PC-3 (cell line): ENCODE data around the gene MLYCD. TPM values are rescaled to one million over a fixed set of nuclear protein-coding genes. Genes with fewer than 3 reads are reported as not detected.

Experiments used
- ATAC-seq: fragments of 200-7000 bp; cut with Tn5 transposase; 2 replicates; pipeline ENCODE4 v1.9.1; 2020; ENCODE audit warnings: mild to moderate bottlenecking, moderate library complexity
- BruUV-seq: library from RNA; stranded (reverse); fragments of 400-500 nt; replicated peaks from 2 replicates; lab custom pipeline; 2021; lab: Mats Ljungman, UMichigan
- CTCF ChIA-PET: fragments of 300-600 bp; sonication (Branson Sonifier 250); formaldehyde crosslinking; loops from one replicate; lab custom pipeline; 2022; ENCODE audit warnings: antibody characterized with exemption; lab: Charles Lee
- POLR2A ChIA-PET: fragments of 300-600 bp; sonication (Branson Sonifier 250); formaldehyde crosslinking; loops from one replicate; lab custom pipeline; 2022; ENCODE audit warnings: antibody characterized with exemption; ENCODE audit not compliant: unreplicated experiment; lab: Charles Lee
- DNase-seq: peaks from one replicate; pipeline ENCODE4 v3.0.0-alpha.2; 2015
- H2AFZ ChIP-seq: fragments of 300-600 bp; sonication (generic); 2 replicates; pipeline ENCODE4 v1.6.0; 2016; ENCODE audit warnings: antibody characterized with exemption, low read length
- H3F3A ChIP-seq: fragments of 300-600 bp; sonication (generic); one replicate; pipeline ENCODE4 v1.6.0; 2017; ENCODE audit warnings: antibody characterized with exemption, low read length, control low read depth, mild to moderate bottlenecking; ENCODE audit not compliant: unreplicated experiment
- H3K27ac ChIP-seq: fragments of 300-600 bp; sonication (generic); 2 replicates; pipeline ENCODE4 v1.5.1; 2016; ENCODE audit warnings: mild to moderate bottlenecking, low read length
- H3K27me3 ChIP-seq: fragments of 300-600 bp; sonication (generic); 2 replicates; pipeline ENCODE4 v1.6.1; 2016; ENCODE audit warnings: low read length, mixed read lengths
- H3K36me3 ChIP-seq: fragments of 300-600 bp; sonication (generic); 2 replicates; pipeline ENCODE4 v1.6.1; 2016; ENCODE audit warnings: low read depth, mixed run types, low read length, mixed read lengths
- H3K4me1 ChIP-seq: fragments of 300-600 bp; sonication (generic); 2 replicates; pipeline ENCODE4 v1.5.1; 2016; ENCODE audit warnings: low read length; ENCODE audit not compliant: insufficient read depth
- H3K4me2 ChIP-seq: fragments of 300-600 bp; sonication (generic); 2 replicates; pipeline ENCODE4 v1.6.0; 2016; ENCODE audit warnings: low read length
- H3K4me3 ChIP-seq: fragments of 300-600 bp; sonication (generic); 2 replicates; pipeline ENCODE4 v1.5.1; 2016; ENCODE audit warnings: mild to moderate bottlenecking, low read length, mixed read lengths
- H3K79me2 ChIP-seq: fragments of 300-600 bp; sonication (generic); 2 replicates; pipeline ENCODE4 v1.6.1; 2017; ENCODE audit warnings: low read length, mixed read lengths
- H3K9ac ChIP-seq: fragments of 300-600 bp; sonication (generic); 2 replicates; pipeline ENCODE4 v1.6.0; 2016; ENCODE audit warnings: mild to moderate bottlenecking, low read length
- H3K9me2 ChIP-seq: fragments of 300-600 bp; sonication (generic); replicated peaks from 2 replicates; pipeline ENCODE4 v1.6.1; 2016; ENCODE audit warnings: mixed run types, low read length, mixed read lengths
- H3K9me3 ChIP-seq: fragments of 300-600 bp; sonication (generic); 2 replicates; pipeline ENCODE4 v1.6.1; 2016; ENCODE audit warnings: low read length, mixed read lengths
- H4K20me1 ChIP-seq: fragments of 300-600 bp; sonication (generic); 2 replicates; pipeline ENCODE4 v1.6.1; 2016; ENCODE audit warnings: low read length, mixed read lengths
- EZH2 ChIP-seq: fragments of 300-600 bp; sonication (generic); IDR thresholded peaks from one replicate; pipeline ENCODE4 v1.6.1; 2017; ENCODE audit warnings: antibody characterized with exemption, mild to moderate bottlenecking, low read length; ENCODE audit not compliant: unreplicated experiment
- EZH2phosphoT487 ChIP-seq: fragments of 300-600 bp; sonication (generic); IDR thresholded peaks from 2 replicates; pipeline ENCODE4 v1.6.1; 2018; ENCODE audit warnings: mild to moderate bottlenecking, antibody characterized with exemption, low read length, borderline replicate concordance
- intact Hi-C: fragments of 100-400 bp; cut with micrococcal nuclease; formaldehyde crosslinking; loops from 2 replicates; pipeline ENCODE4 v1.9.0; 2023
- total RNA-seq: library from RNA; depleted of rRNA; stranded (reverse); fragments of >200 nt; gene quantifications from 2 replicates; pipeline ENCODE4 v1.2.3, GENCODE V29; 2014
- TF ChIP-seq, protein P1 (sequence below): fragments of 300-600 bp; sonication (generic); conservative IDR thresholded peaks from 2 replicates; pipeline ENCODE4 v1.5.1; 2017; ENCODE audit warnings: antibody characterized with exemption, low read depth, mild to moderate bottlenecking, low read length

The MLYCD gene
- total RNA-seq, 1 experiment from 2014 or later, result 0.95 TPM

DNA sequence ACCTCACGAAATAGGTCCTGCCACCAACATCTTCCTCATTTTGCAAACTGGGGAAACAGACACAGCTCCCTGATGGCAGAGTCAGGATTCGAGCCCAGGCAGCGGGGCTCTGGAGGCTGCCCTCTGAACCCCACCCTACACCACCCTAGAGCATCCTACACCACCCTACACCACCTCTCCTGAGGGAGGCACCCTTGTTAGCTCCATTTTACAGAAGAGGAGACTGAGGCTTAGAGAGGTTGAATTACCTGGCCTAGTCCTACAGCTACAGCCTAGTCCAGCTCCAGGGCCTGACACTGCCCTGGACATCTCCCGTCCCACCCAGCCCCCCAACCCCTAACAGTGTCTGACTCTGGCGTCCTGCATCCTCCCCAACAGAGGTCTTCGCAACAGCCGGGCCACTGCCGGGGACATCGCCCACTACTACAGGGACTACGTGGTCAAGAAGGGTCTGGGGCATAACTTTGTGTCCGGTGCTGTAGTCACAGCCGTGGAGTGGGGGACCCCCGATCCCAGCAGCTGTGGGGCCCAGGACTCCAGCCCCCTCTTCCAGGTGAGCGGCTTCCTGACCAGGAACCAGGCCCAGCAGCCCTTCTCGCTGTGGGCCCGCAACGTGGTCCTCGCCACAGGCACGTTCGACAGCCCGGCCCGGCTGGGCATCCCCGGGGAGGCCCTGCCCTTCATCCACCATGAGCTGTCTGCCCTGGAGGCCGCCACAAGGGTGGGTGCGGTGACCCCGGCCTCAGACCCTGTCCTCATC lies 65.9 kb downstream of the MLYCD start:
- POLR2A ChIA-PET, result no interaction called here
- Histone ChIP-seq H3K4me3 (no peak overlapping the region), H3K4me2 (no peak overlapping the region), H3K4me1 (no peaks in the 10 kb centered on the region), H4K20me1 (no peaks in the 10 kb centered on the region), H3K27ac (no peak overlapping the region), H3K9ac (no peak overlapping the region), H3K9me2 (no peaks in the 10 kb centered on the region), H3K79me2 (no peaks in the 10 kb centered on the region), H3K9me3 (no peaks in the 10 kb centered on the region), H2AFZ (no peak overlapping the region), H3K27me3 (no peaks in the 10 kb centered on the region), H3F3A (no peaks in the 10 kb centered on the region), H3K36me3 (no peaks in the 10 kb centered on the region; the same call in 1 of the 2 replicates)
- no TSS peak for BruUV-seq
- CTCF ChIA-PET, result no interaction called here
- no peak for TF ChIP-seq EZH2
- TF ChIP-seq, protein P1, sequence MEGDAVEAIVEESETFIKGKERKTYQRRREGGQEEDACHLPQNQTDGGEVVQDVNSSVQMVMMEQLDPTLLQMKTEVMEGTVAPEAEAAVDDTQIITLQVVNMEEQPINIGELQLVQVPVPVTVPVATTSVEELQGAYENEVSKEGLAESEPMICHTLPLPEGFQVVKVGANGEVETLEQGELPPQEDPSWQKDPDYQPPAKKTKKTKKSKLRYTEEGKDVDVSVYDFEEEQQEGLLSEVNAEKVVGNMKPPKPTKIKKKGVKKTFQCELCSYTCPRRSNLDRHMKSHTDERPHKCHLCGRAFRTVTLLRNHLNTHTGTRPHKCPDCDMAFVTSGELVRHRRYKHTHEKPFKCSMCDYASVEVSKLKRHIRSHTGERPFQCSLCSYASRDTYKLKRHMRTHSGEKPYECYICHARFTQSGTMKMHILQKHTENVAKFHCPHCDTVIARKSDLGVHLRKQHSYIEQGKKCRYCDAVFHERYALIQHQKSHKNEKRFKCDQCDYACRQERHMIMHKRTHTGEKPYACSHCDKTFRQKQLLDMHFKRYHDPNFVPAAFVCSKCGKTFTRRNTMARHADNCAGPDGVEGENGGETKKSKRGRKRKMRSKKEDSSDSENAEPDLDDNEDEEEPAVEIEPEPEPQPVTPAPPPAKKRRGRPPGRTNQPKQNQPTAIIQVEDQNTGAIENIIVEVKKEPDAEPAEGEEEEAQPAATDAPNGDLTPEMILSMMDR, result no peak
- TF ChIP-seq EZH2phosphoT487, result no peak
- no peak for DNase-seq
- intact Hi-C loops, result no loop called here
- no peak for ATAC-seq

GRCh38 chr16:83965444-83966152 lies 66.7 kb downstream of the MLYCD start:
- no peaks in the 10 kb centered on the region for H3F3A ChIP-seq

More at GRCh38 chr16:83965444-83966152, 66.7 kb downstream of the MLYCD start:
- no peak overlapping the region for H3K4me2 ChIP-seq
- ATAC-seq (no peak), DNase-seq (no peak)
- no peak overlapping the region for H3K4me3 ChIP-seq
- no peaks in the 10 kb centered on the region for H3K27me3 ChIP-seq
- no peaks in the 10 kb centered on the region for H4K20me1 ChIP-seq
- H3K4me1 ChIP-seq, result no peaks in the 10 kb centered on the region
- H3K36me3 ChIP-seq, result no peaks in the 10 kb centered on the region
- no peaks in the 10 kb centered on the region for H3K9me2 ChIP-seq
- no TSS peak for BruUV-seq
- CTCF ChIA-PET, result no interaction called here
- TF ChIP-seq EZH2 (no peak), EZH2phosphoT487 (no peak)
- TF ChIP-seq, protein P1, result no peak
- intact Hi-C loops, result no loop called here
- no peaks in the 10 kb centered on the region for H3K9me3 ChIP-seq
- no peaks in the 10 kb centered on the region for H3K79me2 ChIP-seq
- no peak overlapping the region for H2AFZ ChIP-seq
- POLR2A ChIA-PET, result no interaction called here
- no peak overlapping the region for H3K9ac ChIP-seq
- no peak overlapping the region for H3K27ac ChIP-seq
